Stimulated activated naive CD8-positive, alpha-beta T cell treated with anti-CD3 and anti-CD28 coated beads, Interleukin-15, Interleukin-2, amounts not matched to agents 100 ng/mL and 50 ng/mL, for 24 hours (primary cell): ENCODE measurements around the gene GTF2F2.
A peak's percentile ranks its signal among the peaks of the same experiment; 100 is the strongest.
"Not testable (repeated sequence)": the region's sequence is repeated elsewhere in the genome, so short reads cannot be mapped to it uniquely, and the experiment has no call there.

Experiments used
- H3K27ac Mint-ChIP-seq: one replicate; pipeline ENCODE4 v1.8.0; 2021; ENCODE audit warnings: mild to moderate bottlenecking, mixed read lengths
- H3K27me3 Mint-ChIP-seq: one replicate; pipeline ENCODE4 v1.8.0; 2021; ENCODE audit warnings: mixed read lengths
- H3K36me3 Mint-ChIP-seq: one replicate; pipeline ENCODE4 v1.8.0; 2021; ENCODE audit warnings: low read depth, mixed read lengths
- H3K4me1 Mint-ChIP-seq: one replicate; pipeline ENCODE4 v1.8.0; 2021; ENCODE audit warnings: low read depth, mixed read lengths
- H3K4me3 Mint-ChIP-seq: one replicate; pipeline ENCODE4 v1.8.0; 2021; ENCODE audit warnings: mild to moderate bottlenecking, mixed read lengths
- H3K9me3 Mint-ChIP-seq: one replicate; pipeline ENCODE4 v1.8.0; 2021; ENCODE audit warnings: mixed read lengths

GTF2F2 gene

GRCh38 chr13:45298550-45298949 lies 178.2 kb downstream of the GTF2F2 start:
- not testable (repeated sequence) for H3K27ac Mint-ChIP-seq, H3K9me3 Mint-ChIP-seq, H3K4me3 Mint-ChIP-seq, H3K27me3 Mint-ChIP-seq, H3K36me3 Mint-ChIP-seq
- peaks cover 39% of the 10 kb centered on the region for H3K4me1 Mint-ChIP-seq

DNA sequence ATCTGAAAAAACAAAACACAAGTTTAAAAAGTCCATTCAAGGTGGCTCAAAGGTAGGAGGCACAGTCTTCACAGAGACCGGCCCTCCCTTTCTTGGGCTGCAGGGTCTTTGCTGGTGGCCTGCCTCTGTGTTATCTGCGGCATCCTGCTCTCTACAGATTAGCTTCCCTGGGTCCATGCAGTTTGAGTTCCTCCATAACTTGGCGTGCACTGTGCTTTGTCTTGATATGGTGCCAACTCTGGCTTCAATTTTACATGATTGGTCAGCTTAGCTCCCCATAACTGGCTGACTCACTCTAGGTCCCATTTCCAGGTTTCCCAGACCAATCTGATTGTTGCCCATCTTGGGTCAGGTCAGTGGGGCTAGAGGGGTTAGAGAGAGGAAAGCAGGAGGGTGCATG lies 178.9 kb downstream of the GTF2F2 start:
- Mint-ChIP-seq H3K36me3 (peaks cover 5% of the 10 kb centered on the region), H3K4me3 (no peak overlapping the region), H3K4me1 (peaks cover 39% of the 10 kb centered on the region), H3K27ac (no peak overlapping the region), H3K9me3 (no peaks in the 10 kb centered on the region), H3K27me3 (peaks cover 9% of the 10 kb centered on the region)

DNA sequence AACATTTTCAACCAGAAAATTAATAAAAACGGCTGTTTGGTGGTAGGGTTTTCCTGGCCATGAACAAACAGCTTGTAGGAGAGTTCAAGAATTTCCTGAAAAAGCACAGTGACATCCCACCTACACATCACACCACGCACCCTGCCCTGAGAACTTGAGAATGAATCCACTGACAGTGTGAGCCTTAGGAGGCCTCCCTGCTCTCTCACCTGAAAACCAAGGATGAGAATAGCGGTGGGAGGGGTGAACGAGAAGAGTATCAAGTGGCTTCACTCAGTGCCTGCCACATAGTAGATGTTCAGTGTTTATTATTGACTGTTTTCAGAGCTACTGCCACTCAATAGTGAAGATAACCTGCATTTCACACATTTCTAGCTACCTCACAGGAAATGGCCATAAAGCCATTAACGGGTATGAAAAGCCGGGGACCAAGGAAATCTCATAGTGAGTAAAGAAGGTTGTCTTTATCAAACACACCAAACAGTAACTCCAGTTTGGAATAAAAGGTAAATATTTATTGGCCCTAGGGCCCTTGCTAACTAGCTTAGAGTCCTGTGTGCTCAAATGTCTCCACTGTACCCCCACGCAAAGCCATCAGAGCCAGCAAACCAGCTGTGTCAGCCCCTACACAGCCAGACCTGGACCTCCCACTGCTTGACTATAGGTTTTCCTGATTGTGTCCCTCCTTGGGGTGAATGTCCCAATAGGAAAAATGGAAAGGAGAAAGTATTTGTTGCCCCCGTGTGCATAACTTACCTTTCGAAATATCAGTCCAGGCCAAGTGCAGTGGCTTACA lies 180.1 kb downstream of the GTF2F2 start:
- Mint-ChIP-seq H3K36me3 (peaks cover 5% of the 10 kb centered on the region), H3K9me3 (no peaks in the 10 kb centered on the region), H3K4me3 (no peak overlapping the region), H3K27ac (no peak overlapping the region), H3K27me3 (peaks cover 14% of the 10 kb centered on the region), H3K4me1 (peaks cover 33% of the 10 kb centered on the region)

DNA sequence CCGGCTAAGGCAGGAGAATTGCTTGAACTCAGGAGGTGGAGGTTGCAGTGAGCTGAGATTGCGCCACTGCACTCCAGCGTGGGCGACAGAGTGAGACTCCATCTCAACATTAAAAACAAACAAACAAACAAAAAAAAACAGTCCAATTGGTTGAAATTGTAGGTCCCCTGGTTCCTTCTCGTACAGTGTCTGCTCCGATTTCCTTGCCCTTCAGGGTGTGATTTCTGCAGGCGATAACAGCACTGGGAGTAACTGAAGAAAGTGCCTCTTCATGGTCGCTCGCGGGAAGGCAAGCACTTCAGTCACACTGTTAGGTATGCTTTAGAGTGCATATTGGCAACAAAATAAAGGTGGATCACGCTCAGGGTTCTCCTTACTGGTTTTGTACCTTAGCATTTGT lies 181.0 kb downstream of the GTF2F2 start:
- Mint-ChIP-seq H3K4me3 (no peak overlapping the region), H3K36me3 (peaks cover 5% of the 10 kb centered on the region), H3K27me3 (peaks cover 14% of the 10 kb centered on the region), H3K27ac (no peak overlapping the region), H3K9me3 (no peaks in the 10 kb centered on the region), H3K4me1 (peaks cover 25% of the 10 kb centered on the region)

DNA sequence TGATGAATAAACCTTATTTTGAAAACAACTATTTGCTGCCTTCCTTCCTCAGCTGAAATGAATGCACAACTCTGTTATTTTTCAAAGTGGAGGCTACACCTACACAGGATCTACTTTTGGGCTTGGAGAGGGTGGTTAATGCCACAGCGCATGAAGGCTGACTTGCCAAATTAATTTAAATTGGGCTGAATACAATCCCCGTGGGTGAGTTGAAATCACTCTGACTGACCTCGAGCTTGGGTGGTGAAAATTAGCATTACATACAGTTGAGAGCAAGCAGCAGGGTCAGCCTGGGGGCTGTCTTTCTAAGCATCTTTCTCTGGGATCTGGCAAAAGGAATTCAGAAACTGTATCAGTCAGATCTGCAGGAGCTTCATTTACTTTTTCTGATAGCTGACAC lies 182.2 kb downstream of the GTF2F2 start:
- Mint-ChIP-seq H3K36me3 (no peaks in the 10 kb centered on the region), H3K9me3 (no peaks in the 10 kb centered on the region), H3K27ac (no peak overlapping the region), H3K27me3 (peaks cover 14% of the 10 kb centered on the region), H3K4me1 (peaks cover 13% of the 10 kb centered on the region), H3K4me3 (no peak overlapping the region)

DNA sequence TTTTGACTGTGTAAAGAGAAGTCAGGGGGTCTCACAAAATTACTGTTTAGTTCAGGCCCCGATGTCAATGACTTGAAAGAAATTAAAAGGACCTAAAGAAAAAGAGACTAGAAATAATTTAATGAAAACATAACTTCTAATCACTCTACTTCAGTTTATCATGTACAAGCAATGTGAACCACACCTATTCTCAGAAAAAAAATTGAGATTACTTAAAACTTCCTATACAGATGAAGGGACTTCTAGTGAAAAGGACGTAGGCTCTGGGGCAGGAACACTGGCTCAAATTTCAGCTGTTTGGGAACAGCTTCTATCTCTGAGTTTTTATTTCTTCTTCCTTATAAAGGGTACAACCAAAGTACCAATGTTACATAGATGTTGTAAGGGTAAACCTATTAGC lies 182.7 kb downstream of the GTF2F2 start:
- peaks cover 15% of the 10 kb centered on the region for H3K27me3 Mint-ChIP-seq
- no peak overlapping the region for H3K27ac Mint-ChIP-seq
- H3K9me3 Mint-ChIP-seq, result no peaks in the 10 kb centered on the region
- H3K4me1 Mint-ChIP-seq, result peaks cover 8% of the 10 kb centered on the region
- H3K4me3 Mint-ChIP-seq, result no peak overlapping the region
- H3K36me3 Mint-ChIP-seq, result no peaks in the 10 kb centered on the region

- Mint-ChIP-seq H3K9me3 (no peaks in the 10 kb centered on the region), H3K27me3 (peaks cover 18% of the 10 kb centered on the region), H3K27ac (no peak overlapping the region), H3K4me1 (no peaks in the 10 kb centered on the region), H3K4me3 (no peak overlapping the region), H3K36me3 (no peaks in the 10 kb centered on the region)
These were observed 183.6 kb downstream of the GTF2F2 start for GRCh38 chr13:45303866-45304265.

DNA sequence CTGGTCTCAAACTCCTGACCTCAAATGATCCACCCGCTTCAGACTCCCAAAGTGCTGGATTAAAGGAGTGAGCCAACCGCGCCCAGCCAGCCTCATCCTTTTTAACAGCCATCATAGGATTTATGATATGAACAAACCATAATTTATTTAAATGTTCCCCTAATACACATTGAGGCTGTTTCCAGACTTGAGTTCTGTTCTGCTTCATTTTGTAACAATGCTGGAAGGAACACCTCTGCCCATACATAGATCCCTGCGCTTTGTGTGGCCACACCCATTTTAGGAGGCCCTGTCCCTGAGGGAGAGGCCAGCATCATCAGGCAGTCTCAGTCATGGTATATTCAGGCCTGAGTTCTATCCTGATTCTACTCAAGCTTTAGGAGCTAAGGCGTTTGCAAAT lies 184.8 kb downstream of the GTF2F2 start:
- H3K27ac Mint-ChIP-seq, result no peak overlapping the region
- peaks cover 18% of the 10 kb centered on the region for H3K27me3 Mint-ChIP-seq
- no peaks in the 10 kb centered on the region for H3K36me3 Mint-ChIP-seq
- H3K9me3 Mint-ChIP-seq, result no peaks in the 10 kb centered on the region
- H3K4me1 Mint-ChIP-seq, result peaks cover 7% of the 10 kb centered on the region
- H3K4me3 Mint-ChIP-seq, result no peak overlapping the region

DNA sequence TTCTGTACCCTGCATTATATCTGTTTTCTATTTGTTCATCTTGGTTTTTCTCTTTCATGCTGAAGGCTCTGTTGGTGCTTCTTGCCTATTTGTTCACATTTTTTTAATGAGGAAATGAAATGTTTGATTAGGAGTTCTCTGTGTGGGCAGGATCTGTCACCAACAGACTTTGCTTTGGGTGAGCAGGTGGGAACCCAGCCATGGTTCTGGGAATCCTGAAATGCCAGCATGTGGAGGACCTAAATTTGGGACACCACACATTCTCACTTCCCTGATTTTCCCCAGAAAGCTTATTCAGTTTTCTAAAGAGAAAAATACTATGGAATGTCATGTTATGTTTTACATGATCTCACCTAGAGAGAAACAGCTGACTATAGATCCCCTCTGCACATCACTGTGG lies 186.7 kb downstream of the GTF2F2 start:
- H3K27ac Mint-ChIP-seq, result no peak overlapping the region
- no peaks in the 10 kb centered on the region for H3K36me3 Mint-ChIP-seq
- peaks cover 32% of the 10 kb centered on the region for H3K27me3 Mint-ChIP-seq
- H3K9me3 Mint-ChIP-seq, result no peaks in the 10 kb centered on the region
- H3K4me3 Mint-ChIP-seq, result no peak overlapping the region
- peaks cover 23% of the 10 kb centered on the region for H3K4me1 Mint-ChIP-seq

GRCh38 chr13:45310341-45311131 lies 190.2 kb downstream of the GTF2F2 start:
- Mint-ChIP-seq H3K9me3 (no peaks in the 10 kb centered on the region), H3K4me3 (peak overlapping the region; percentile 83), H3K27ac (no peak overlapping the region), H3K36me3 (no peaks in the 10 kb centered on the region), H3K4me1 (peaks cover 24% of the 10 kb centered on the region), H3K27me3 (peaks cover 19% of the 10 kb centered on the region)

- Mint-ChIP-seq H3K9me3 (no peaks in the 10 kb centered on the region), H3K27me3 (peaks cover 15% of the 10 kb centered on the region), H3K27ac (no peak overlapping the region), H3K36me3 (no peaks in the 10 kb centered on the region), H3K4me3 (no peak overlapping the region), H3K4me1 (peaks cover 17% of the 10 kb centered on the region)
These were observed 194.5 kb downstream of the GTF2F2 start for GRCh38 chr13:45314822-45315221.

DNA sequence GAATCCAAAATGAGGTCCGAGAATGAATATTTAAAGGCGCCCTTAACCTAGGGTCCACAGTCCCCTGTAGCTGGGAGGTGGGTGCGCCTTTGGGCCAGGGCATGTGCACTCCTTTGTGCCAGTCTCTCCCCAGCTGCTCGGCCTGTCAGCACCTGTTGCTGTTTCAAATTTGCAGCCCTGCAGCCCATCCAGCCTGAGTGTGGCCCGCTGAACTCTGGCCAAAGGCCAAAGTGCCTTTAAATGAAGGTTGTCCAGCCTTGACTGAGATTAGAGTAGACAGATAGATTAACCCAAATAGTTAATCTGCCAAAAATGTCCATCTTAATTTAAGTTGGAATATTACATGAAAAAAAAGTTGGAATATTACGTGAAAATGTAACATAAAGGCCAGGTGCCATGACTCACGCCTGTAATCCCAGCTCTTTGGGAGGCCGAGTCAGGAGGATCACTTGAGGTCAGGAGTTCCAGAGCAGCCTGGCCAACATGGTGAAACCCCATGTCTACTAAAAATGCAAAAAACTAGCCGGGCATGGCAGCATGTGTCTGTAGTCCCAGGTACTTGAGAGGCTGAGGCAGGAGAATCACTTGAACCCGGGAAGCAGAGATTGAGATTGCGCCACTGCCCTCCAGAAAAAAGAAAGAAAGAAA lies 195.3 kb downstream of the GTF2F2 start:
- Mint-ChIP-seq H3K4me1 (peaks cover 14% of the 10 kb centered on the region), H3K27me3 (peaks cover 11% of the 10 kb centered on the region), H3K27ac (no peak overlapping the region), H3K36me3 (no peaks in the 10 kb centered on the region), H3K9me3 (no peaks in the 10 kb centered on the region), H3K4me3 (no peak overlapping the region)

GRCh38 chr13:45316338-45316737 lies 196.0 kb downstream of the GTF2F2 start:
- peaks cover 4% of the 10 kb centered on the region for H3K27me3 Mint-ChIP-seq
- no peaks in the 10 kb centered on the region for H3K9me3 Mint-ChIP-seq
- no peak overlapping the region for H3K27ac Mint-ChIP-seq
- H3K4me3 Mint-ChIP-seq, result no peak overlapping the region
- H3K36me3 Mint-ChIP-seq, result no peaks in the 10 kb centered on the region
- H3K4me1 Mint-ChIP-seq, result peaks cover 7% of the 10 kb centered on the region

DNA sequence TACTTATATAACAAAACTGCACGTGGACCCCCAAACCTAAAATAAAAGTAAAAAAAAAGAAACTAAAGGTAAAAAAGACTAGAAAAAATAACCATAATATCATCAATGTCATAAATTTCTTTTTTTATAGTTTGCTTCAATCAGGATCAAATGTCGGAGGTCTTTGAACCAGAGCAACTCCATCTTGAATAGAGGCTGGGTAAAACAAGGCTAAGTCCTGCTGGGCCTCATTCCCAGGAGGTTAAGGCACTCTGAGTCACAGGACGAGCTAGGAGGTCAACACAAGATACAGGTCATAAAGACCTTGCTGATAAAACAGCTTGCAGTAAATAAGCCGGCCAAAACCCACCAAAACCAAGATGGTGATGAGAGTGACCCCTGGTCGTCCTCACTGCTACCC lies 196.7 kb downstream of the GTF2F2 start:
- H3K4me1 Mint-ChIP-seq, result peaks cover 3% of the 10 kb centered on the region
- H3K4me3 Mint-ChIP-seq, result no peak overlapping the region
- H3K9me3 Mint-ChIP-seq, result no peaks in the 10 kb centered on the region
- peaks cover under 1% of the 10 kb centered on the region for H3K27me3 Mint-ChIP-seq
- H3K36me3 Mint-ChIP-seq, result no peaks in the 10 kb centered on the region
- no peak overlapping the region for H3K27ac Mint-ChIP-seq
